C1 segment of cervical spinal cord (tissue), 14 donors: ENCODE results near the gene CSF1R.
A peak's percentile ranks its signal among the peaks of the same experiment; 100 is the strongest.

Experiments
- DNase-seq, 14 donors: peaks; one replicate each; lab custom pipeline; 2025; lab: John Stamatoyannopoulos, UW

CSF1R gene

GRCh38 chr5:150024346-150024984, 61.9 kb downstream of the CSF1R start:
- no peak for DNase-seq

GRCh38 chr5:150023136-150023535, 63.2 kb downstream of the CSF1R start:
- no peak for DNase-seq

GRCh38 chr5:150022681-150023080, 63.7 kb downstream of the CSF1R start:
- no peak for DNase-seq

- peak in 1 of 14 donors; percentile 32 for DNase-seq
These were observed 64.2 kb downstream of the CSF1R start for GRCh38 chr5:150022158-150022531.

- DNase-seq, result peak in 1 of 14 donors; percentile 32
These were observed 64.7 kb downstream of the CSF1R start for GRCh38 chr5:150021491-150022157.

- DNase-seq, result no peak
These were observed 66.1 kb downstream of the CSF1R start for GRCh38 chr5:150020249-150020648.

- no peak for DNase-seq
These were observed 68.9 kb downstream of the CSF1R start for GRCh38 chr5:150017226-150018005.

DNA sequence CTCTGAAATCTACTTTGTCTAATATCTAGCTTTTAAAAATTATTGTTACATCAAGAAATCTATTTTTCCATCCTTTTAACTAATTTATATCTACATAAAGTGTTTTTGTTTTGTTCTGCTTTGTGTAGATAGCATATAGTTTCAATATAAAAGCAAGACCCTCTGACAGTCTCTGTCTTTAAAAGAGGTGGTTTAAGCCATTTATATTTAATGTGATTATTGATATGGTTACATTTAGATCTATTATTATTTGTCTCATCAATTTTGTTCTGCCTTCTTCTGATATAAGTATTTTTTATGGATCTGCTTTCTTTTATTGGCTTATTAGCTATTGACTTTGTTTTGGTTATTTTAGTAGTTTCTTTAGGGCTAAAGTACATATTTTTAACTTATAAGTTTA, 69.8 kb downstream of the CSF1R start:
- no peak for DNase-seq

DNA sequence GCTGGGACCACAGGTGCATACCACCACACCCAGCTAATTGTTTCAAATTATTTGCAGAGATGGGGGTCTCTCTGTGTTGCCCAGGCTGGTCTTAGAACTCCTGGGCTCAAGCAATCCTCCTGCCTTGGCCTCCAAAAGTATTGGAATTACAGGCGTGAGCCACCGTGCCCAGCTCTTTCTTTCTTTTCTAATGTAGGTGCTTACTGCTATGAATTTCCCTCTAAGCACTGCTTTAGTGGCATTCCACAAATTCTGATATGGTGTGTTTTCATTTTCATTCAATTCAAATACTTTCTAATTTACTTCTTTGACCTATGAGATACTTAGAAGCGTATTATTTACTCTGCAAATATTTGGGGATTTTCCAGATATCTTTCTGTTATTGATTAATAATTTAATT, 70.9 kb downstream of the CSF1R start:
- DNase-seq, result no peak

- no peak for DNase-seq
These were observed 71.9 kb downstream of the CSF1R start for GRCh38 chr5:150014456-150014855.

- no peak for DNase-seq
These were observed 72.4 kb downstream of the CSF1R start for GRCh38 chr5:150013931-150014330.

DNA sequence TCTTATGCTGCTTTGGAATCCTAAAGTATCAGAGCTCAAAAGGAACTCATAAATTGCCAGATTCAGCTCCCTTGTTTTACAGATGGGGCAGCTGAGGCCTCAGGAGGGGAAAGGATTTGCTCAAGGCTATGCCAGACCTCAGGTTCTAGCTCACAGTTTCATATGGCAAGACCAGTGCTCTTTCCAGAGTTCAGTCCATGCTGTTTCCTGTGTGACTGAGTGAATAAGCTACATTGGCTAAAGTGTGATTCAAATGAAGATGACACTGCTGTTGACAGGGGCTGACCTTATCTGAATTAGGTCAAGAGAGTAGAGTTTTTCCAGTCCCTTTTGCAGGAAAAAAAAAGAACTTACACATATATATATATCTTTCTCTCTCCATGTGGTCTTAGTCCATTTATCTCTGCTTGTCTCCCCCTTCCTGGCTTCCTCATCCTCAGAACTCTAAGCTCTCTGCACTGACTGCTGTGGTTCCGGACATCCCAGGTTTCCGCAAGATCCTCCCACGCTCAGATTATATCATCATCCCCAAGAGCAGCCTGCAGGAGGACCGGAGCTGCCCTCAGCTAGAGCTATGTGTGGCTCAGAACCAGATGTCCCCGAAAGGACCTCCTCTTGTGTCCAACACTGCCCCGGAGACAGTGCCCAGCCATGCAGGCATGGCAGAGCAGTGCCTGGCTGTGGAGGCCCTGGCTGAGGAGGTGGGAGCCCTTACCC, 76.5 kb downstream of the CSF1R start:
- DNase-seq, result no peak

- DNase-seq, result no peak
These were observed 79.3 kb downstream of the CSF1R start for GRCh38 chr5:150007050-150007449.

DNA sequence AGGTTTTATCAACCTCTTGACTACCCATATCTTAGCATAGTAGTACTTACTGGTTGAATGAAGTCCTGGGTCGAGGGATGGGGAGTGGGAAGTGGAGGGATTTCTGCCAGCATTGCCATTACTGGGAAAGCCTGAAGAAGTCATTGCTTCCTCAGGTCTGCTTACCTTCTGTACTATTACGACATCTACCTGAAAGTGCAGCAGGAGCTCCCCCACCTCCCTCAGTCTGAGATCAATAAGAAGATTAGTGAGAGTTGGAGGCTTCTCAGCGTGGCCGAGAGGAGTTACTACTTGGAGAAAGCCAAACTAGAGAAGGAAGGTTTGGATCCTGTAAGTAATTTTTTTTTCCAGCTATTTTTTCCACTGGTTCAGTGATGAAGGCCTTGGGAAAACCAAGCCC, 80.0 kb downstream of the CSF1R start:
- DNase-seq, result no peak
